Ovary (tissue), 9 donors: ENCODE results near the gene COL8A2. TPM values are rescaled to one million over a fixed set of nuclear protein-coding genes. Genes with fewer than 3 reads are reported as not detected.

ENCODE experiments used
- DNase-seq, 5 donors: peaks; one replicate each; pipeline ENCODE4 v3.0.0-alpha.2; 2019 to 2020
- H3K27ac ChIP-seq, 2 donors: fragments of 200-600 bp; one replicate each; pipeline versions ENCODE4 v1.5.1 to v1.8.0; 2019 to 2022
- H3K27me3 ChIP-seq: fragments of 200-600 bp; one replicate; pipeline ENCODE4 v1.8.0; 2022
- H3K36me3 ChIP-seq: fragments of 200-600 bp; sonication (generic); one replicate; pipeline ENCODE4 v1.5.1; 2019
- H3K4me1 ChIP-seq: one replicate; pipeline ENCODE4 v1.8.1; 2013; ENCODE audit warnings: mild to moderate bottlenecking, moderate library complexity; ENCODE audit not compliant: insufficient read depth
- H3K4me3 ChIP-seq: fragments of 200-600 bp; sonication (generic); one replicate; pipeline ENCODE4 v1.5.1; 2017
- H3K9me3 ChIP-seq, 2 donors: fragments of 200-600 bp in 1 of 2; sonication (generic) in 1 of 2; one replicate each; pipeline versions ENCODE4 v1.5.1 to v1.8.1; 2013 to 2019; ENCODE audit warnings: mild to moderate bottlenecking in 1 of 2, moderate library complexity in 1 of 2
- CTCF ChIP-seq, 3 donors: fragments of 450-650 bp in 2 of 3; fragments of 200-600 bp in 1 of 3; IDR thresholded peaks; one replicate each; pipeline versions ENCODE4 v1.5.1 to v1.8.0; 2016 to 2022; ENCODE audit warnings: antibody characterized with exemption in 3 of 3, mild to moderate bottlenecking in 1 of 3
- EP300 ChIP-seq: sonication (generic); formaldehyde crosslinking; IDR thresholded peaks from one replicate; pipeline ENCODE4 v1.6.1; 2017; ENCODE audit warnings: antibody characterized with exemption
- POLR2A ChIP-seq: fragments of 450-650 bp; IDR thresholded peaks from one replicate; pipeline ENCODE4 v1.6.1; 2017; ENCODE audit warnings: antibody characterized with exemption, mild to moderate bottlenecking, moderate library complexity
- WGBS, 3 donors: extraction: QIAGEN DNeasy Blood & Tissue Kit in 1 of 3; methylation state at CpG; one replicate each; pipeline versions ENCODE4 v1.1.5 to v1.1.7; 2013 to 2017; 5-methylcytosine and 5-hydroxymethylcytosine counted together
- intact Hi-C, 4 donors: fragments of 100-400 bp; cut with DNase I; formaldehyde crosslinking; loops; one replicate each; pipeline versions ENCODE4 v1.11.0 to v1.15.1; 2022 to 2023
- polyA plus RNA-seq, 2 donors: library from polyadenylated mRNA; stranded (reverse); fragments of 200-250 nt in 1 of 2; fragments of 350-450 nt in 1 of 2; fragmentation: Illumina TruSeq in 1 of 2; extraction: RNeasy Lipid Tissue Mini Kit (QIAGEN cat#74804) in 1 of 2; gene quantifications; one replicate each; pipeline ENCODE4 v1.2.3, GENCODE V29; 2013 to 2014
- total RNA-seq, 7 donors: library from RNA; depleted of rRNA in 2 of 7; stranded (reverse); fragments of >200 nt in 2 of 7; fragmentation: NEBNext Ultra II Directional in 3 of 7; extraction: Animal tissue kit (Norgen Biotek cat#: 25700) in 3 of 7; gene quantifications; one replicate each; pipeline versions ENCODE4 v1.1.0 to v1.2.4, GENCODE V29; 2016 to 2023
- donor health status: DM: no; HTN: no; CAD: no; lungs with moderate emphysema.
- donor health status: DM: no; HTN: no; CAD: no.
- donor health status: Bipolar disorder and iron deficiency.
- donor health status: DM: yes; HTN: yes; CAD: no.
- donor health status: DM: no; HTN: no; CAD: no.
- donor health status: DM: yes; HTN: yes; CAD: no.

Gene COL8A2
- total and polyA plus RNA-seq, 9 donors = 2.3 to 6.2 (median 4.1) TPM

GRCh38 chr1:36095760-36096405 is 29.1 kb downstream of the COL8A2 start:
- H3K4me3 ChIP-seq = no peak overlapping the region
- TF ChIP-seq POLR2A (no peak), CTCF (IDR thresholded peaks at IDR 0.05) (no peak), EP300 (no peak)
- H3K27me3 ChIP-seq = no peaks in the 10 kb centered on the region
- WGBS, 3 donors = 49 to 58% (median 58%) methylated on average over 14 to 15 of the region's 15 CpGs
- no peaks in the 10 kb centered on the region for H3K36me3 ChIP-seq
- intact Hi-C loops = loop anchor here in 3 of 4 donors (5.0 to 10.0 kb wide), 4 partner anchors 36 to 319 kb away; no protein-coding TSS in a partner anchor
- H3K27ac ChIP-seq = no peak overlapping the region
- DNase-seq = peak in 1 of 5 donors; percentile 9
- no peaks in the 10 kb centered on the region for H3K9me3 ChIP-seq
- H3K4me1 ChIP-seq = no peaks in the 10 kb centered on the region

GRCh38 chr1:36094621-36095061 is 30.4 kb downstream of the COL8A2 start:
- H3K27ac ChIP-seq = no peak overlapping the region
- no peaks in the 10 kb centered on the region for H3K9me3 ChIP-seq
- H3K36me3 ChIP-seq = no peaks in the 10 kb centered on the region
- H3K27me3 ChIP-seq = no peaks in the 10 kb centered on the region
- no peak overlapping the region for H3K4me3 ChIP-seq
- DNase-seq = peak in 1 of 5 donors; percentile 24
- TF ChIP-seq CTCF (IDR thresholded peaks at IDR 0.05) (no peak), EP300 (no peak), POLR2A (no peak)
- intact Hi-C loops = loop anchor here in 3 of 4 donors (5.0 to 10.0 kb wide), 4 partner anchors 38 to 320 kb away; no protein-coding TSS in a partner anchor
- peaks cover 2% of the 10 kb centered on the region for H3K4me1 ChIP-seq
- 76 to 77% (median 76%) methylated on average over 8 of the region's 8 CpGs for WGBS, 3 donors

GRCh38 chr1:36093929-36094328 is 31.1 kb downstream of the COL8A2 start:
- H3K27me3 ChIP-seq = no peaks in the 10 kb centered on the region
- no peak overlapping the region for H3K27ac ChIP-seq
- intact Hi-C loops = loop anchor here in 1 of 4 donors (10.0 kb wide), 1 partner anchor 321 kb away; no protein-coding TSS in a partner anchor
- no peak for TF ChIP-seq EP300
- H3K4me3 ChIP-seq = no peak overlapping the region
- DNase-seq = peak in 1 of 5 donors; percentile 25
- peaks cover 5% of the 10 kb centered on the region for H3K4me1 ChIP-seq
- H3K9me3 ChIP-seq = no peaks in the 10 kb centered on the region
- WGBS, 3 donors = 76 to 89% (median 85%) methylated on average over 3 of the region's 3 CpGs
- H3K36me3 ChIP-seq = no peaks in the 10 kb centered on the region

GRCh38 chr1:36093226-36093625 is 31.8 kb downstream of the COL8A2 start:
- H3K9me3 ChIP-seq = no peaks in the 10 kb centered on the region
- TF ChIP-seq CTCF (IDR thresholded peaks at IDR 0.05) = no peak
- no peak for TF ChIP-seq EP300
- no peak for TF ChIP-seq POLR2A
- H3K4me1 ChIP-seq = peaks cover 6% of the 10 kb centered on the region
- no peak overlapping the region for H3K27ac ChIP-seq
- no peaks in the 10 kb centered on the region for H3K27me3 ChIP-seq
- DNase-seq = peak in 1 of 5 donors; percentile 36
- intact Hi-C loops = loop anchor here in 1 of 4 donors (10.0 kb wide), 1 partner anchor 322 kb away; no protein-coding TSS in a partner anchor
- no peaks in the 10 kb centered on the region for H3K36me3 ChIP-seq
- 83 to 86% (median 86%) methylated on average over 7 of the region's 7 CpGs for WGBS, 3 donors
- H3K4me3 ChIP-seq = no peak overlapping the region

GRCh38 chr1:36092798-36093185 is 32.2 kb downstream of the COL8A2 start:
- Histone ChIP-seq H3K4me1 (peaks cover 7% of the 10 kb centered on the region), H3K27ac (no peak overlapping the region), H3K9me3 (no peaks in the 10 kb centered on the region), H3K27me3 (no peaks in the 10 kb centered on the region), H3K36me3 (no peaks in the 10 kb centered on the region), H3K4me3 (no peak overlapping the region)
- intact Hi-C loops = loop anchor here in 1 of 4 donors (10.0 kb wide), 1 partner anchor 322 kb away; no protein-coding TSS in a partner anchor
- TF ChIP-seq EP300 (no peak), POLR2A (no peak), CTCF (IDR thresholded peaks at IDR 0.05) (no peak)
- DNase-seq = peak in 1 of 5 donors; percentile 23
- 90 to 93% (median 90%) methylated on average over 9 of the region's 9 CpGs for WGBS, 3 donors
